Fibroblast of lung (primary cell): ENCODE results near the gene MAP6. TPM values are rescaled to one million over a fixed set of nuclear protein-coding genes. Genes with fewer than 3 reads are reported as not detected.

ENCODE experiments used
- DNase-seq, 2 donors: peaks; one replicate each; pipeline versions ENCODE4 v3.0.0 to v3.0.0-alpha.2; 2010; ENCODE audit warnings: low read depth in 2 of 2
- H2AFZ ChIP-seq: 2 replicates; pipeline ENCODE4 v1.5.1; 2012; ENCODE audit warnings: low read length, control low read depth, inconsistent platforms
- H3K27ac ChIP-seq: 2 replicates; pipeline ENCODE4 v1.5.1; 2011; ENCODE audit warnings: low read length, control low read depth; ENCODE audit not compliant: insufficient read depth
- H3K27me3 ChIP-seq: 2 replicates; pipeline ENCODE4 v1.5.1; 2011; ENCODE audit warnings: mild to moderate bottlenecking, low read length; ENCODE audit not compliant: control insufficient read depth, insufficient read depth
- H3K36me3 ChIP-seq: 2 replicates; pipeline ENCODE4 v1.5.1; 2011; ENCODE audit warnings: low read length; ENCODE audit not compliant: control insufficient read depth, insufficient read depth
- H3K4me1 ChIP-seq: 2 replicates; pipeline ENCODE4 v1.5.1; 2011; ENCODE audit warnings: low read length; ENCODE audit not compliant: control insufficient read depth, insufficient read depth; ENCODE audit errors: extremely low read depth
- H3K4me2 ChIP-seq: 2 replicates; pipeline ENCODE4 v1.5.1; 2011; ENCODE audit warnings: low read length, control low read depth; ENCODE audit not compliant: insufficient read depth; ENCODE audit errors: extremely low read depth
- H3K4me3 ChIP-seq, 4 experiments: fragments of 200-600 bp in 1 of 4; sonication (generic) in 1 of 4; replicated peaks in 1 of 4; 2 replicates each; pipeline ENCODE4 v1.5.1; 2011 to 2016; ENCODE audit warnings: low read length in 4 of 4, low read depth in 3 of 4, mild to moderate bottlenecking in 3 of 4, control low read depth in 2 of 4, inconsistent platforms in 1 of 4, mixed read lengths in 1 of 4; ENCODE audit not compliant: insufficient read depth in 1 of 4; ENCODE audit errors: control extremely low read depth in 1 of 4
- H3K79me2 ChIP-seq: 2 replicates; pipeline ENCODE4 v1.5.1; 2012; ENCODE audit warnings: mild to moderate bottlenecking, low read length, inconsistent platforms; ENCODE audit not compliant: control insufficient read depth, insufficient read depth
- H3K9ac ChIP-seq: 2 replicates; pipeline ENCODE4 v1.5.1; 2011; ENCODE audit warnings: mild to moderate bottlenecking, low read length, control low read depth; ENCODE audit not compliant: insufficient read depth
- H3K9me3 ChIP-seq: 2 replicates; pipeline ENCODE4 v1.5.1; 2012; ENCODE audit warnings: low read depth, low read length; ENCODE audit not compliant: control insufficient read depth, insufficient read depth
- H4K20me1 ChIP-seq: 2 replicates; pipeline ENCODE4 v1.5.1; 2011; ENCODE audit warnings: low read length; ENCODE audit not compliant: control insufficient read depth, insufficient read depth; ENCODE audit errors: extremely low read depth
- CTCF ChIP-seq, 2 donors: IDR thresholded peaks in 1 of 2; conservative IDR thresholded peaks in 1 of 2; 1 replicate in 1 of 2; 2 replicates in 1 of 2; pipeline ENCODE4 v1.5.1; 2011 to 2012; ENCODE audit warnings: low read length in 2 of 2, control low read depth in 1 of 2, inconsistent platforms in 1 of 2, low read depth in 1 of 2, mild to moderate bottlenecking in 1 of 2
- EZH2 ChIP-seq: IDR thresholded peaks from 2 replicates; pipeline ENCODE4 v1.5.1; 2012; ENCODE audit warnings: low read length, control low read depth, mild to moderate bottlenecking; ENCODE audit errors: missing control alignments
- polyA plus RNA-seq, 2 donors: library from polyadenylated mRNA; depleted of rRNA in 1 of 2; stranded (reverse) in 1 of 2; unstranded in 1 of 2; fragments of >200 nt; gene quantifications; 2 replicates each; pipeline ENCODE4 v1.2.1, GENCODE V29; 2011 to 2012; ENCODE audit warnings: missing spikeins in 1 of 2
- total RNA-seq: library from RNA; depleted of rRNA; stranded (reverse); fragments of >200 nt; gene quantifications from 2 replicates; pipeline ENCODE4 v1.2.1, GENCODE V29; 2014

The MAP6 gene
- total and polyA plus RNA-seq, 2 donors (not counting 1 experiment from before 2014, with no cell fraction given): 0.17 to 1.0 TPM

DNA sequence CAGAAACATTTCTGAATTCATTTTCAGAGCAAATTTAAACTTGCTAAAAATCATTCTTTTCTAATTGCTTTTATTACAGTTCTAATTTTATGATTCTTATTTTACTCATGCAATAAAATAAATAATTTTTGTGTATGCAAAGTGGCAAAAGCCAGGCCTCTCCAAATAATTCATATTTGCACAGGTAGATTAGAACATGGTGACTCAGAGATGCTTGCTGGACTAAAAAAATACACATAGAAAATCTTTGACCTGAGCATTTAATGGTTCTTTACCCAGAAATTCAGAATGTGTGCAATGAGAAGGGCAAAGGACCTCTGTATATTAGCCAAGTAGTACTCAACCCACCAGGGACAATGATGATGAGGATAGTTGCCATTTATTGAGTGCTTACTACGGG is 15.3 kb downstream of the MAP6 start:
- no peak for DNase-seq
- Histone ChIP-seq H3K4me2 (no peak overlapping the region), H3K4me1 (no peaks in the 10 kb centered on the region), H3K27ac (no peak overlapping the region), H3K9me3 (no peaks in the 10 kb centered on the region), H3K4me3 (no peak overlapping the region), H3K9ac (no peak overlapping the region), H3K27me3 (no peaks in the 10 kb centered on the region), H4K20me1 (no peaks in the 10 kb centered on the region), H3K36me3 (no peaks in the 10 kb centered on the region), H3K79me2 (no peaks in the 10 kb centered on the region), H2AFZ (no peak overlapping the region)
- TF ChIP-seq CTCF (conservative IDR thresholded peaks at IDR 0.05 in 1 of 2, IDR thresholded peaks at IDR 0.05 in 1 of 2; ENCODE audit: low read depth in 1 of 2, low read length in 2 of 2) (no peak), EZH2 (no peak)

GRCh38 chr11:75652936-75653335 is 15.9 kb downstream of the MAP6 start:
- H3K9ac ChIP-seq: no peak overlapping the region
- H3K27ac ChIP-seq: no peak overlapping the region
- no peaks in the 10 kb centered on the region for H3K79me2 ChIP-seq
- no peaks in the 10 kb centered on the region for H3K36me3 ChIP-seq
- H3K27me3 ChIP-seq: no peaks in the 10 kb centered on the region
- H3K9me3 ChIP-seq: no peaks in the 10 kb centered on the region
- H2AFZ ChIP-seq: no peak overlapping the region
- no peaks in the 10 kb centered on the region for H3K4me1 ChIP-seq
- no peaks in the 10 kb centered on the region for H4K20me1 ChIP-seq
- no peak overlapping the region for H3K4me3 ChIP-seq
- no peak for DNase-seq
- TF ChIP-seq EZH2 (no peak), CTCF (conservative IDR thresholded peaks at IDR 0.05 in 1 of 2, IDR thresholded peaks at IDR 0.05 in 1 of 2; ENCODE audit: low read depth in 1 of 2, low read length in 2 of 2) (no peak)
- H3K4me2 ChIP-seq: no peak overlapping the region

GRCh38 chr11:75651218-75651617 is 17.6 kb downstream of the MAP6 start:
- Histone ChIP-seq H3K4me3 (no peak overlapping the region), H3K27ac (no peak overlapping the region), H2AFZ (no peak overlapping the region), H4K20me1 (no peaks in the 10 kb centered on the region), H3K9me3 (no peaks in the 10 kb centered on the region), H3K4me2 (no peak overlapping the region), H3K27me3 (no peaks in the 10 kb centered on the region), H3K79me2 (no peaks in the 10 kb centered on the region), H3K4me1 (no peaks in the 10 kb centered on the region), H3K9ac (no peak overlapping the region), H3K36me3 (no peaks in the 10 kb centered on the region)
- no peak for TF ChIP-seq EZH2
- no peak for TF ChIP-seq CTCF (conservative IDR thresholded peaks at IDR 0.05 in 1 of 2, IDR thresholded peaks at IDR 0.05 in 1 of 2; ENCODE audit: low read depth in 1 of 2, low read length in 2 of 2)
- no peak for DNase-seq
